IMR-90 (cell line): ENCODE results near the gene KRTAP5-3. TPM values are rescaled to one million over a fixed set of nuclear protein-coding genes. Genes with fewer than 3 reads are reported as not detected.

Experiments
- CTCF ChIP-seq: conservative IDR thresholded peaks from 2 replicates; pipeline ENCODE4 v1.5.1; 2012; ENCODE audit warnings: mild to moderate bottlenecking, low read depth, low read length, improper control_type of control experiment
- NFE2L2 ChIP-seq: fragments of 150-350 bp; IDR thresholded peaks from 2 replicates; pipeline ENCODE4 v1.6.1; 2016; ENCODE audit warnings: low read depth, mild to moderate bottlenecking, low read length
- polyA plus RNA-seq, 3 experiments: library from polyadenylated mRNA; depleted of rRNA; stranded (reverse); fragments of >200 nt; gene quantifications; 2 replicates each; pipeline ENCODE4 v1.2.3, GENCODE V29; 2012; ENCODE audit warnings: low replicate concordance in 1 of 3
- total RNA-seq: library from RNA; depleted of rRNA; stranded (reverse); fragments of >200 nt; gene quantifications from 2 replicates; pipeline ENCODE4 v1.2.3, GENCODE V29; 2012

Gene KRTAP5-3
- total and polyA plus RNA-seq, 2 of the 4 experiments (the other 2 are of a cell fraction) = not detected

- TF ChIP-seq CTCF = no peak
- TF ChIP-seq NFE2L2 = no peak
Measured at GRCh38 chr11:1653541-1654387, 45.5 kb upstream of the KRTAP5-3 start (continued).
